Measurements from ENCODE around the gene CUX1. TPM values are rescaled to one million over a fixed set of nuclear protein-coding genes. Genes with fewer than 3 reads are reported as not detected.
"Not testable (repeated sequence)": the region's sequence is repeated elsewhere in the genome, so short reads cannot be mapped to it uniquely, and the experiment has no call there.

Gene CUX1
- total RNA-seq, 1 donor from 2014 or later, result 101 TPM

GRCh38 chr7:101921061-101921460 lies 103.6 kb downstream of the CUX1 start:
- Histone ChIP-seq H3K9me3 (no peaks in the 10 kb centered on the region), H3K4me1 (peaks cover 7 to 22% of the 10 kb centered on the region in 2 donors), H3K4me3 (no peak overlapping the region), H3K36me3 (peaks cover 18 to 25% of the 10 kb centered on the region in 2 donors), H3K27me3 (no peaks in the 10 kb centered on the region), H3K27ac (peak overlapping the region in 1 of 2 donors; percentile 95)
- TF ChIP-seq, protein P1, sequence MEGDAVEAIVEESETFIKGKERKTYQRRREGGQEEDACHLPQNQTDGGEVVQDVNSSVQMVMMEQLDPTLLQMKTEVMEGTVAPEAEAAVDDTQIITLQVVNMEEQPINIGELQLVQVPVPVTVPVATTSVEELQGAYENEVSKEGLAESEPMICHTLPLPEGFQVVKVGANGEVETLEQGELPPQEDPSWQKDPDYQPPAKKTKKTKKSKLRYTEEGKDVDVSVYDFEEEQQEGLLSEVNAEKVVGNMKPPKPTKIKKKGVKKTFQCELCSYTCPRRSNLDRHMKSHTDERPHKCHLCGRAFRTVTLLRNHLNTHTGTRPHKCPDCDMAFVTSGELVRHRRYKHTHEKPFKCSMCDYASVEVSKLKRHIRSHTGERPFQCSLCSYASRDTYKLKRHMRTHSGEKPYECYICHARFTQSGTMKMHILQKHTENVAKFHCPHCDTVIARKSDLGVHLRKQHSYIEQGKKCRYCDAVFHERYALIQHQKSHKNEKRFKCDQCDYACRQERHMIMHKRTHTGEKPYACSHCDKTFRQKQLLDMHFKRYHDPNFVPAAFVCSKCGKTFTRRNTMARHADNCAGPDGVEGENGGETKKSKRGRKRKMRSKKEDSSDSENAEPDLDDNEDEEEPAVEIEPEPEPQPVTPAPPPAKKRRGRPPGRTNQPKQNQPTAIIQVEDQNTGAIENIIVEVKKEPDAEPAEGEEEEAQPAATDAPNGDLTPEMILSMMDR (IDR thresholded peaks at IDR 0.05), result no peak
- no peak for DNase-seq (ENCODE audit: low spot score in 2 of 2)
- intact Hi-C loops (cut with DNase I), result loop anchor here (5.0 kb wide), 1 partner anchor 64 kb away; no protein-coding TSS in a partner anchor

DNA sequence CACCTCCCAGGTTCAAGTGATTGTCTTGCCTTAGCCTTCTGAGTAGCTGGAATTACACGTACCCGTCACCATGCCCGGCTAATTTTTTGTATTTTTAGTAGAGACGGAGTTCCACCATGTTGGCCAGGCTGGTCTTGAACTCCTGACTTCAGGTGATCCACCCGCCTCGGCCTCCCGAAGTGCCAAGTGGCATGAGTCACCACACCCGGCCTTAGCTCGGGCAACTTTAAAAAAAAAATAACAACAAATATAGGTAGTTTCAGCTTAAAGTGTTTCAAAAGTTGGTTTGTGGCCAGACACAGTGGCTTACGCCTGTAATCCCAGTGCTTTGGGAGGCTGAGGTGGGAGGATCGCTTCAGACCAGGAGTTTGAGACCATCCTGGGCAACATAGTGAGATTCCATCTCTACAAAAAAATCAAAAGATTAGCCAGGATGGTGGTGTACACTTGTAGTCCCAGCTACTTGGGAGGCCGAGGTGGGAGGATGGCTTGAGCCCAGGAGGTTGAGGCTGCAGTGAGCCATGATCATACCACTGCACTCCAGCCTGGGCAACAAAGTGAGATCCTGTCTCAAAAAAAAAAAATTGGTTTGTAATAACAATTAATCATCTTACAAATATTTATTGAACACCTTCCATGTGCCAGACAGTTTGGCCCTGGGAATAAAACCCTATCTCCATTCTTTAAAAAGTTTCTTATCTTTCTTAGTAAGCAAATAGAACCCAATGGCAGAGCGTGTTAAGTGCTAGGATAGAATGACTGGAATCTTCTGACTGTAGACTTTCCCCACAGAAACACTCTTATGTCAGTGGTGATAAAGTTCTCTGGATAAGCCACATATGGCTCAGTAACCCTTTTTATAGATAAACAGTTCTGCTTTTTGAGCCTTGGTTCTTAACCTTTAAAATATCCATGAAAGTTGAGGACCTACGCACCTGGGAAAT lies 104.4 kb downstream of the CUX1 start:
- DNase-seq (ENCODE audit: low spot score in 2 of 2); H3K9me3 ChIP-seq; H3K27me3 ChIP-seq; H3K4me3 ChIP-seq: not testable (repeated sequence)
- Histone ChIP-seq H3K36me3 (peaks cover 10 to 19% of the 10 kb centered on the region in 2 donors), H3K27ac (peak overlapping the region; percentile 89 to 95), H3K4me1 (peaks cover 7 to 22% of the 10 kb centered on the region in 2 donors)
- intact Hi-C loops (cut with DNase I), result loop anchor here (2.0 to 5.0 kb wide), 2 partner anchors 65 to 107 kb away; no protein-coding TSS in a partner anchor

- peak overlapping the region in 1 of 2 donors; percentile 56 for H3K4me3 ChIP-seq
- no peak for DNase-seq (ENCODE audit: low spot score in 2 of 2)
- peak overlapping the region; percentile 89 to 95 for H3K27ac ChIP-seq
- H3K27me3 ChIP-seq, result no peaks in the 10 kb centered on the region
- TF ChIP-seq, protein P1 (IDR thresholded peaks at IDR 0.05), result no peak
- no peaks in the 10 kb centered on the region for H3K9me3 ChIP-seq
- H3K4me1 ChIP-seq, result peaks cover 7 to 22% of the 10 kb centered on the region in 2 donors
- intact Hi-C loops (cut with DNase I), result loop anchor here (1.0 to 5.0 kb wide), 3 partner anchors 40 to 108 kb away; no protein-coding TSS in a partner anchor
- H3K36me3 ChIP-seq, result peaks cover 7 to 8% of the 10 kb centered on the region in 2 donors
Measured at GRCh38 chr7:101922631-101923601, 105.5 kb downstream of the CUX1 start.

DNA sequence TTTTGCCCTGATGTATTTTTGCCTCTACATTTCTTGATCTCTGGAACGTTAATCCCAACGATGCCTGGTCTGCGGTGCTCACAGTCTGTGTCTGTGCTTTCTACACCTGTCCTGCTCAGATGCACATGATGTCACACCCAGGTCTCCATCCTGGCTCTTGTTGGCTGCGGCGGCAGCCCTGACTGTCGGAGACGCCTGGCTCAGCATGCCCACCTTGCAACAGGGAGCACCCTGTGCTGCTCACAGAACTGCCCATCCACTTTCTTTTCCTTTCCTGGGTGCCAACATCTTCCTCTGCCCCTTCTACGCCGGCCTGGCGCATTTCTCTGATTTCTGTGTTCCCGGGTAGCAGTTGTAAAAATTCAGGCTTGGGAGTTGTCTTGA lies 106.2 kb downstream of the CUX1 start:
- TF ChIP-seq, protein P1 (IDR thresholded peaks at IDR 0.05), result no peak
- Histone ChIP-seq H3K27me3 (no peaks in the 10 kb centered on the region), H3K36me3 (peaks cover under 1 to 3% of the 10 kb centered on the region in 2 donors), H3K4me1 (peaks cover 7 to 22% of the 10 kb centered on the region in 2 donors), H3K27ac (peak overlapping the region; percentile 89 to 95), H3K4me3 (peak overlapping the region in 1 of 2 donors; percentile 56), H3K9me3 (no peaks in the 10 kb centered on the region)
- no peak for DNase-seq (ENCODE audit: low spot score in 2 of 2)
- intact Hi-C loops (cut with DNase I), result loop anchor here (1.0 to 5.0 kb wide), 3 partner anchors 40 to 109 kb away; no protein-coding TSS in a partner anchor

DNA sequence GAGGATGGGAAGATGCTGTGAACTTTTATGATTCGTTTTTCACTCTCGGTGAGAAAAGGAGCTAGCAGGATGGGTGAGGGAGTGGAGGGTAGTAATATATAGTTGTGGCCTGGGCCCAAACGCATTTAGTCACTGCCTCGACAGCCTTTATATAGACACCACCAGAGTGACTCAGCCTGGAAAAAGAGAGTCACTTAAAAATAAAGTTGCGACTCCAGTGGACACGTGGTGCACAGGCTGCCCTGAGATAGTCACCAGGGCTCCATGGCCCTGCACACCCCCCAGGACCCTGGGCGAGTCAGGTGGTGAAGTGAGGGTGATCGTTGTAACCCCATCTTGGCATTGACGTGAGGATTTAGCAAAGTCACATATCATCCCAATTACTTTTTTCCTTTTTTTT lies 106.7 kb downstream of the CUX1 start:
- DNase-seq (ENCODE audit: low spot score in 2 of 2), result peak; percentile 65 to 93
- Histone ChIP-seq H3K9me3 (no peaks in the 10 kb centered on the region), H3K4me3 (peak overlapping the region in 1 of 2 donors; percentile 56), H3K4me1 (peaks cover 7 to 25% of the 10 kb centered on the region in 2 donors), H3K27ac (peak overlapping the region; percentile 89 to 95), H3K27me3 (no peaks in the 10 kb centered on the region), H3K36me3 (no peaks in the 10 kb centered on the region)
- TF ChIP-seq, protein P1 (IDR thresholded peaks at IDR 0.05), result no peak
- intact Hi-C loops (cut with DNase I), result loop anchor here (1.0 to 5.0 kb wide), 2 partner anchors 9 to 67 kb away; no protein-coding TSS in a partner anchor
